ENCODE data around the gene ACTR8.

Gene ACTR8

DNA sequence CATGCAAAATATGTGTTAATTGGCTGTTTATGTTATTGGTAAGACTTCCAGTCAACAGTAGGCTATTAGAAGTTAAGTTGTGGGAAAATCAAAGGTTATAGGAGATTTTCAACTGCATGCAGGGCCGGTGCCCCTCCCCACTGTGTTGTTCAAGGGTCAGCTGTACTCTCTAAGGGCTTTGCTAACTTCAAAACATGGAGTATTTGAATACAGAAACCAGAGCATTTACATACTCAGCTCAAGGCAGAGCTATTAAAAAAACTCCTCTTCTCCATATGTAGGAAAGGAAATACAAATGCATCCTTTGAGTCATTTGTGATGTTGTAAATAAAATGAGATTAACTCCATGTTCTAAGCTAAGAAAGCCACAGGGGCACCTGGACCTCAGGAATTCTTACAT lies 18.8 kb downstream of the ACTR8 start:
- Histone ChIP-seq H3F3A (ENCODE audit: insufficient read depth, low read length) (no peaks in the 10 kb centered on the region), H3K4me2 (ENCODE audit: low read depth, low read length) (no peak overlapping the region), H3K4me3 (ENCODE audit: low read length) (no peak overlapping the region), H3K4me1 (ENCODE audit: low read length) (no peaks in the 10 kb centered on the region), H3K27ac (ENCODE audit: low read length) (no peak overlapping the region), H3K27me3 (replicated peaks; ENCODE audit: insufficient read depth, low read length) (no peaks in the 10 kb centered on the region), H3K36me3 (replicated peaks; ENCODE audit: insufficient read depth, low read length) (0 out of 2 replicates have a peak, but pooled peaks cover 5% of the 10 kb centered on the region), H3K9me3 (replicated peaks; ENCODE audit: insufficient read depth, low read length) (no peaks in the 10 kb centered on the region), H4K20me1 (ENCODE audit: insufficient read depth, low read length) (no peaks in the 10 kb centered on the region), H3K9ac (ENCODE audit: low read length) (no peak overlapping the region), H3K9me2 (replicated peaks; ENCODE audit: insufficient read depth, low read length) (no peaks in the 10 kb centered on the region), H2AFZ (ENCODE audit: low read length) (no peak overlapping the region), H3K79me2 (ENCODE audit: low read length) (no peaks in the 10 kb centered on the region)
- DNase-seq, result no peak
- TF ChIP-seq EZH2 (optimal IDR thresholded peaks at IDR 0.05; ENCODE audit: low read depth, low read length) (no peak), EZH2phosphoT487 (IDR thresholded peaks at IDR 0.05; ENCODE audit: low read length) (no peak)
- TF ChIP-seq, protein P1, sequence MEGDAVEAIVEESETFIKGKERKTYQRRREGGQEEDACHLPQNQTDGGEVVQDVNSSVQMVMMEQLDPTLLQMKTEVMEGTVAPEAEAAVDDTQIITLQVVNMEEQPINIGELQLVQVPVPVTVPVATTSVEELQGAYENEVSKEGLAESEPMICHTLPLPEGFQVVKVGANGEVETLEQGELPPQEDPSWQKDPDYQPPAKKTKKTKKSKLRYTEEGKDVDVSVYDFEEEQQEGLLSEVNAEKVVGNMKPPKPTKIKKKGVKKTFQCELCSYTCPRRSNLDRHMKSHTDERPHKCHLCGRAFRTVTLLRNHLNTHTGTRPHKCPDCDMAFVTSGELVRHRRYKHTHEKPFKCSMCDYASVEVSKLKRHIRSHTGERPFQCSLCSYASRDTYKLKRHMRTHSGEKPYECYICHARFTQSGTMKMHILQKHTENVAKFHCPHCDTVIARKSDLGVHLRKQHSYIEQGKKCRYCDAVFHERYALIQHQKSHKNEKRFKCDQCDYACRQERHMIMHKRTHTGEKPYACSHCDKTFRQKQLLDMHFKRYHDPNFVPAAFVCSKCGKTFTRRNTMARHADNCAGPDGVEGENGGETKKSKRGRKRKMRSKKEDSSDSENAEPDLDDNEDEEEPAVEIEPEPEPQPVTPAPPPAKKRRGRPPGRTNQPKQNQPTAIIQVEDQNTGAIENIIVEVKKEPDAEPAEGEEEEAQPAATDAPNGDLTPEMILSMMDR (IDR thresholded peaks at IDR 0.05; ENCODE audit: low read length), result no peak

- H2AFZ ChIP-seq (ENCODE audit: low read length), result no peak overlapping the region
- H3K4me3 ChIP-seq (ENCODE audit: low read length), result no peak overlapping the region
- H3K4me2 ChIP-seq (ENCODE audit: low read depth, low read length), result no peak overlapping the region
- 0 out of 2 replicates have a peak, but pooled peaks cover 5% of the 10 kb centered on the region for H3K36me3 ChIP-seq (replicated peaks; ENCODE audit: insufficient read depth, low read length)
- H3K4me1 ChIP-seq (ENCODE audit: low read length), result no peaks in the 10 kb centered on the region
- no peak for DNase-seq
- H3K79me2 ChIP-seq (ENCODE audit: low read length), result no peaks in the 10 kb centered on the region
- H4K20me1 ChIP-seq (ENCODE audit: insufficient read depth, low read length), result no peaks in the 10 kb centered on the region
- no peaks in the 10 kb centered on the region for H3K27me3 ChIP-seq (replicated peaks; ENCODE audit: insufficient read depth, low read length)
- H3K9me2 ChIP-seq (replicated peaks; ENCODE audit: insufficient read depth, low read length), result no peaks in the 10 kb centered on the region
- H3F3A ChIP-seq (ENCODE audit: insufficient read depth, low read length), result no peaks in the 10 kb centered on the region
- H3K9ac ChIP-seq (ENCODE audit: low read length), result no peak overlapping the region
- no peak overlapping the region for H3K27ac ChIP-seq (ENCODE audit: low read length)
- H3K9me3 ChIP-seq (replicated peaks; ENCODE audit: insufficient read depth, low read length), result no peaks in the 10 kb centered on the region
- no peak for TF ChIP-seq EZH2phosphoT487 (IDR thresholded peaks at IDR 0.05; ENCODE audit: low read length)
- no peak for TF ChIP-seq EZH2 (optimal IDR thresholded peaks at IDR 0.05; ENCODE audit: low read depth, low read length)
- TF ChIP-seq, protein P1 (IDR thresholded peaks at IDR 0.05; ENCODE audit: low read length), result no peak
These were observed 19.7 kb downstream of the ACTR8 start for GRCh38 chr3:53862241-53862640.

DNA sequence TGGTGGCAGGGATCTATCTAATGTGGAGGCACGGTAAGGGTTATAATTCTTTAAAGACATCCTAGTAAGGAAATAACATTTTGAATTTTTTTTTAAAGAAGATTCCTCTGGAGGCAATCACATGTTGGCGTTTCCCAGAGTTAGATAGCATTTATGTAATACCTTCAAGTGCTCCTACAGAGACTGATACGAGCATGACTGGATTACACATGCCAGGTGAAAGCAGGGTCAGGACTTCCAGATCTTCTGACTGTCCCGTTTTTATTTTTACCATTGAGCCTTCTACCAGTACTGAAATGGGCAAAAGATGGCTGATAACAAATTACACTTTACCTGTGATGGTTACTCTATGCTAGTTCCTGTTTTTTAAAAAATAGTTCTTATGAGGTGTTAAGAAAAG lies 21.8 kb downstream of the ACTR8 start:
- no peak overlapping the region for H2AFZ ChIP-seq (ENCODE audit: low read length)
- no peaks in the 10 kb centered on the region for H3F3A ChIP-seq (ENCODE audit: insufficient read depth, low read length)
- no peaks in the 10 kb centered on the region for H3K27me3 ChIP-seq (replicated peaks; ENCODE audit: insufficient read depth, low read length)
- H3K9ac ChIP-seq (ENCODE audit: low read length), result no peak overlapping the region
- DNase-seq, result no peak
- no peaks in the 10 kb centered on the region for H3K4me1 ChIP-seq (ENCODE audit: low read length)
- H3K9me3 ChIP-seq (replicated peaks; ENCODE audit: insufficient read depth, low read length), result no peaks in the 10 kb centered on the region
- H3K36me3 ChIP-seq (replicated peaks; ENCODE audit: insufficient read depth, low read length), result 0 out of 2 replicates have a peak, but pooled peaks cover 5% of the 10 kb centered on the region
- no peaks in the 10 kb centered on the region for H3K9me2 ChIP-seq (replicated peaks; ENCODE audit: insufficient read depth, low read length)
- no peaks in the 10 kb centered on the region for H4K20me1 ChIP-seq (ENCODE audit: insufficient read depth, low read length)
- H3K27ac ChIP-seq (ENCODE audit: low read length), result no peak overlapping the region
- H3K79me2 ChIP-seq (ENCODE audit: low read length), result no peaks in the 10 kb centered on the region
- TF ChIP-seq EZH2phosphoT487 (IDR thresholded peaks at IDR 0.05; ENCODE audit: low read length) (no peak), EZH2 (optimal IDR thresholded peaks at IDR 0.05; ENCODE audit: low read depth, low read length) (no peak)
- TF ChIP-seq, protein P1 (IDR thresholded peaks at IDR 0.05; ENCODE audit: low read length), result no peak
- H3K4me3 ChIP-seq (ENCODE audit: low read length), result no peak overlapping the region
- no peak overlapping the region for H3K4me2 ChIP-seq (ENCODE audit: low read depth, low read length)

All from MM.1S (cell line).